H9 (cell line): Measurements from ENCODE around the gene TMCC3. TPM values are rescaled to one million over a fixed set of nuclear protein-coding genes. Genes with fewer than 3 reads are reported as not detected.

Experiments used
- DNase-seq: peaks from one replicate; pipeline ENCODE4 v3.0.0-alpha.2; 2017
- H2AFZ ChIP-seq: one replicate; pipeline ENCODE4 v1.6.1; 2013; ENCODE audit warnings: mild to moderate bottlenecking, low read length, control low read depth, moderate library complexity
- H2AK5ac ChIP-seq: 2 replicates; pipeline ENCODE4 v1.6.1; 2013; ENCODE audit warnings: low read length, control low read depth, mixed read lengths; ENCODE audit not compliant: insufficient read length
- H2BK120ac ChIP-seq: one replicate; pipeline ENCODE4 v1.6.1; 2013; ENCODE audit warnings: low read depth, mild to moderate bottlenecking, low read length, control low read depth, inconsistent platforms; ENCODE audit not compliant: poor library complexity, severe bottlenecking
- H2BK12ac ChIP-seq: 2 replicates; pipeline ENCODE4 v1.6.1; 2013; ENCODE audit warnings: low read length, control low read depth, mixed read lengths, low read depth; ENCODE audit not compliant: insufficient read length
- H2BK15ac ChIP-seq: 2 replicates; pipeline ENCODE4 v1.6.1; 2013; ENCODE audit warnings: low read depth, low read length, control low read depth
- H2BK20ac ChIP-seq: one replicate; pipeline ENCODE4 v1.6.1; 2013; ENCODE audit warnings: low read depth, mild to moderate bottlenecking, low read length, control low read depth, inconsistent platforms; ENCODE audit not compliant: poor library complexity, severe bottlenecking
- H2BK5ac ChIP-seq: 2 replicates; pipeline ENCODE4 v1.6.1; 2013; ENCODE audit warnings: low read length, control low read depth, mixed read lengths; ENCODE audit not compliant: insufficient read length
- H3K14ac ChIP-seq: 2 replicates; pipeline ENCODE4 v1.6.1; 2013; ENCODE audit warnings: low read length, control low read depth; ENCODE audit not compliant: insufficient read depth
- H3K18ac ChIP-seq: 2 replicates; pipeline ENCODE4 v1.6.1; 2013; ENCODE audit warnings: low read depth, mild to moderate bottlenecking, mixed read lengths, low read length, control low read depth; ENCODE audit not compliant: insufficient read length
- H3K23ac ChIP-seq: 2 replicates; pipeline ENCODE4 v1.6.1; 2013; ENCODE audit warnings: low read length, control low read depth, mixed read lengths, low read depth; ENCODE audit not compliant: insufficient read length
- H3K23me2 ChIP-seq: 2 replicates; pipeline ENCODE4 v1.6.1; 2013; ENCODE audit warnings: low read depth, mild to moderate bottlenecking, mixed read lengths, low read length, control low read depth; ENCODE audit not compliant: insufficient read length, poor library complexity, severe bottlenecking
- H3K27ac ChIP-seq: 2 replicates; pipeline ENCODE4 v1.5.1; 2013; ENCODE audit warnings: low read length, control low read depth, mixed read lengths, low read depth; ENCODE audit not compliant: insufficient read length
- H3K27me3 ChIP-seq: 2 replicates; pipeline ENCODE4 v1.6.1; 2013; ENCODE audit warnings: low read length, control low read depth, inconsistent platforms; ENCODE audit not compliant: insufficient read depth
- H3K4ac ChIP-seq: 2 replicates; pipeline ENCODE4 v1.6.1; 2013; ENCODE audit warnings: low read depth, mild to moderate bottlenecking, control low read depth, inconsistent platforms, low read length, moderate library complexity
- H3K4me1 ChIP-seq: 2 replicates; pipeline ENCODE4 v1.6.1; 2013; ENCODE audit warnings: low read length, control low read depth, inconsistent platforms; ENCODE audit not compliant: insufficient read depth
- H3K4me2 ChIP-seq: 2 replicates; pipeline ENCODE4 v1.6.1; 2013; ENCODE audit warnings: low read length, control low read depth, mixed read lengths; ENCODE audit not compliant: insufficient read length, insufficient read depth
- H3K56ac ChIP-seq: 2 replicates; pipeline ENCODE4 v1.6.1; 2013; ENCODE audit warnings: low read depth, mild to moderate bottlenecking, mixed read lengths, low read length, control low read depth; ENCODE audit not compliant: insufficient read length
- H3K79me1 ChIP-seq: 2 replicates; pipeline ENCODE4 v1.6.1; 2013; ENCODE audit warnings: low read depth, mild to moderate bottlenecking, moderate library complexity, low read length, control low read depth, inconsistent platforms; ENCODE audit not compliant: insufficient read depth, poor library complexity, severe bottlenecking
- H3K79me2 ChIP-seq: 2 replicates; pipeline ENCODE4 v1.6.1; 2013; ENCODE audit warnings: low read length, control low read depth, inconsistent platforms; ENCODE audit not compliant: insufficient read depth
- H3K9ac ChIP-seq: 2 replicates; pipeline ENCODE4 v1.6.1; 2013; ENCODE audit warnings: low read length, control low read depth, mixed read lengths; ENCODE audit not compliant: insufficient read length; ENCODE audit errors: extremely low read depth
- H3K9me3 ChIP-seq: one replicate; pipeline ENCODE4 v1.6.1; 2013; ENCODE audit warnings: low read depth, low read length, inconsistent platforms; ENCODE audit not compliant: control insufficient read depth
- H3T11ph ChIP-seq: one replicate; pipeline ENCODE4 v1.6.1; 2013; ENCODE audit warnings: mild to moderate bottlenecking, low read length, control low read depth, inconsistent platforms
- H4K20me1 ChIP-seq: one replicate; pipeline ENCODE4 v1.6.1; 2013; ENCODE audit not compliant: control insufficient read depth, insufficient read length, insufficient read depth
- H4K5ac ChIP-seq: 2 replicates; pipeline ENCODE4 v1.6.1; 2013; ENCODE audit warnings: low read depth, mild to moderate bottlenecking, mixed read lengths, low read length, control low read depth; ENCODE audit not compliant: insufficient read length
- H4K8ac ChIP-seq: replicated peaks from 2 replicates; pipeline ENCODE4 v1.6.1; 2013; ENCODE audit warnings: low read length, control low read depth, mixed read lengths, low read depth; ENCODE audit not compliant: insufficient read length
- H4K91ac ChIP-seq: 2 replicates; pipeline ENCODE4 v1.6.1; 2013; ENCODE audit warnings: low read depth, mild to moderate bottlenecking, moderate library complexity, mixed read lengths, low read length, control low read depth; ENCODE audit not compliant: insufficient read length
- H3K27ac Mint-ChIP-seq, 3 experiments: 2 replicates in 2 of 3; 3 replicates in 1 of 3; pipeline ENCODE4 v1.8.0; 2020 to 2021; ENCODE audit warnings: mixed read lengths in 3 of 3, mild to moderate bottlenecking in 1 of 3, moderate library complexity in 1 of 3
- H3K27me3 Mint-ChIP-seq: 2 replicates; pipeline ENCODE4 v1.8.0; 2021; ENCODE audit warnings: low read depth, mild to moderate bottlenecking, moderate library complexity, mixed read lengths
- H3K36me3 Mint-ChIP-seq, 3 experiments: 2 replicates in 2 of 3; 3 replicates in 1 of 3; pipeline ENCODE4 v1.8.0; 2020 to 2021; ENCODE audit warnings: low read depth in 3 of 3, mixed read lengths in 3 of 3; ENCODE audit not compliant: insufficient read depth in 1 of 3
- H3K4me1 Mint-ChIP-seq, 2 experiments: 2 replicates each; pipeline ENCODE4 v1.8.0; 2020; ENCODE audit warnings: mixed read lengths in 2 of 2
- H3K4me3 Mint-ChIP-seq, 2 experiments: 2 replicates in 1 of 2; 3 replicates in 1 of 2; pipeline ENCODE4 v1.8.0; 2020 to 2021; ENCODE audit warnings: mild to moderate bottlenecking in 2 of 2, mixed read lengths in 2 of 2, moderate library complexity in 1 of 2
- H3K9me3 Mint-ChIP-seq, 2 experiments: 2 replicates in 1 of 2; 3 replicates in 1 of 2; pipeline ENCODE4 v1.8.0; 2020; ENCODE audit warnings: mild to moderate bottlenecking in 2 of 2, mixed read lengths in 2 of 2, moderate library complexity in 1 of 2
- WGBS: extraction: QIAGEN DNeasy Blood & Tissue Kit; methylation state at CpG from one replicate; pipeline ENCODE4 v1.1.7; 2013; ENCODE audit warnings: missing lambda C conversion rate, low lambda C conversion rate, mixed read lengths; ENCODE audit not compliant: insufficient read length; ENCODE audit errors: extremely low coverage; 5-methylcytosine and 5-hydroxymethylcytosine counted together
- total RNA-seq: library from RNA; stranded (reverse); gene quantifications from 2 replicates; pipeline ENCODE4 v1.2.1, GENCODE V29; 2021
- TF ChIP-seq, protein P1 (sequence below): fragments of 200-600 bp; sonication (generic); conservative IDR thresholded peaks from 3 replicates; pipeline ENCODE4 v1.8.0; 2021; ENCODE audit warnings: antibody characterized with exemption, mild to moderate bottlenecking

TMCC3 gene
- total RNA-seq, 1 experiment from 2014 or later, result 0.87 TPM

DNA sequence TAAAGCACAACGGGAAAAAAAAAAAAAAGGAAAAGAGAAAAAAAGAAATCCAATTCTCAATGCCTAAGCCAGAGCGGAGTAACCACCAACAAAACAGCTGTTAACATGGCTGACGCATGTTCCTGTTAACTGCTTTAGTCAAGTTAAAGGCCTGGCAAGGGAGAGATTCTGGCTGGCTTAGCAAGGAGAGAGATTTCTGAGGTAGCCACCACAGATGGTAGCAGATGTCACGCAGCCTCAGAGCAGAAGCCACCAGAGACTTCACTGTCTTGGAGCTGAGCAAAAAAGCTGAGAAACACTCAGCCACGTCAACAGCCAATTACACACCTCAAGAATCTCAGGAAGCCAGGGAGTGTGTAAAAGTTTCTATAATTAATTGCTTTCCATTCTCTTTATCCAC lies 87.1 kb downstream of the TMCC3 start:
- no peak overlapping the region for H2AFZ ChIP-seq
- no peak overlapping the region for H3K18ac ChIP-seq
- no peak overlapping the region for H2BK20ac ChIP-seq
- H2BK15ac ChIP-seq, result no peak overlapping the region
- no peak overlapping the region for H4K8ac ChIP-seq
- no peaks in the 10 kb centered on the region for H3K9me3 ChIP-seq
- no peaks in the 10 kb centered on the region for H3K36me3 Mint-ChIP-seq
- H3K27me3 Mint-ChIP-seq, result peaks cover 10% of the 10 kb centered on the region
- H3K56ac ChIP-seq, result no peak overlapping the region
- no peaks in the 10 kb centered on the region for H3K79me2 ChIP-seq
- peaks cover 18 to 23% of the 10 kb centered on the region in 2 experiments for H3K4me1 Mint-ChIP-seq
- H2BK12ac ChIP-seq, result no peak overlapping the region
- no peak overlapping the region for H2BK120ac ChIP-seq
- no peaks in the 10 kb centered on the region for H4K20me1 ChIP-seq
- H2BK5ac ChIP-seq, result no peak overlapping the region
- no peak overlapping the region for H4K5ac ChIP-seq
- no peaks in the 10 kb centered on the region for H3K27me3 ChIP-seq
- H3K4ac ChIP-seq, result no peak overlapping the region
- H3K4me1 ChIP-seq, result peaks cover 5% of the 10 kb centered on the region; the same call in 1 of the 2 replicates
- H3K4me3 Mint-ChIP-seq, result no peak overlapping the region
- no CpG with 5 or more reads among the region's 5 CpGs for WGBS
- H3K27ac ChIP-seq, result no peak overlapping the region
- H3K27ac Mint-ChIP-seq, result no peak overlapping the region
- no peaks in the 10 kb centered on the region for H3K9me3 Mint-ChIP-seq
- DNase-seq, result no peak
- no peak overlapping the region for H2AK5ac ChIP-seq
- H4K91ac ChIP-seq, result no peak overlapping the region
- H3K23me2 ChIP-seq, result no peaks in the 10 kb centered on the region
- no peak overlapping the region for H3K23ac ChIP-seq
- no peak overlapping the region for H3K14ac ChIP-seq
- no peaks in the 10 kb centered on the region for H3K79me1 ChIP-seq
- H3T11ph ChIP-seq, result no peak overlapping the region
- no peak overlapping the region for H3K9ac ChIP-seq
- TF ChIP-seq, protein P1, sequence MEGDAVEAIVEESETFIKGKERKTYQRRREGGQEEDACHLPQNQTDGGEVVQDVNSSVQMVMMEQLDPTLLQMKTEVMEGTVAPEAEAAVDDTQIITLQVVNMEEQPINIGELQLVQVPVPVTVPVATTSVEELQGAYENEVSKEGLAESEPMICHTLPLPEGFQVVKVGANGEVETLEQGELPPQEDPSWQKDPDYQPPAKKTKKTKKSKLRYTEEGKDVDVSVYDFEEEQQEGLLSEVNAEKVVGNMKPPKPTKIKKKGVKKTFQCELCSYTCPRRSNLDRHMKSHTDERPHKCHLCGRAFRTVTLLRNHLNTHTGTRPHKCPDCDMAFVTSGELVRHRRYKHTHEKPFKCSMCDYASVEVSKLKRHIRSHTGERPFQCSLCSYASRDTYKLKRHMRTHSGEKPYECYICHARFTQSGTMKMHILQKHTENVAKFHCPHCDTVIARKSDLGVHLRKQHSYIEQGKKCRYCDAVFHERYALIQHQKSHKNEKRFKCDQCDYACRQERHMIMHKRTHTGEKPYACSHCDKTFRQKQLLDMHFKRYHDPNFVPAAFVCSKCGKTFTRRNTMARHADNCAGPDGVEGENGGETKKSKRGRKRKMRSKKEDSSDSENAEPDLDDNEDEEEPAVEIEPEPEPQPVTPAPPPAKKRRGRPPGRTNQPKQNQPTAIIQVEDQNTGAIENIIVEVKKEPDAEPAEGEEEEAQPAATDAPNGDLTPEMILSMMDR, result no peak
- H3K4me2 ChIP-seq, result no peak overlapping the region
